ENCODE data around the gene BDKRB2.

BDKRB2 gene

DNA sequence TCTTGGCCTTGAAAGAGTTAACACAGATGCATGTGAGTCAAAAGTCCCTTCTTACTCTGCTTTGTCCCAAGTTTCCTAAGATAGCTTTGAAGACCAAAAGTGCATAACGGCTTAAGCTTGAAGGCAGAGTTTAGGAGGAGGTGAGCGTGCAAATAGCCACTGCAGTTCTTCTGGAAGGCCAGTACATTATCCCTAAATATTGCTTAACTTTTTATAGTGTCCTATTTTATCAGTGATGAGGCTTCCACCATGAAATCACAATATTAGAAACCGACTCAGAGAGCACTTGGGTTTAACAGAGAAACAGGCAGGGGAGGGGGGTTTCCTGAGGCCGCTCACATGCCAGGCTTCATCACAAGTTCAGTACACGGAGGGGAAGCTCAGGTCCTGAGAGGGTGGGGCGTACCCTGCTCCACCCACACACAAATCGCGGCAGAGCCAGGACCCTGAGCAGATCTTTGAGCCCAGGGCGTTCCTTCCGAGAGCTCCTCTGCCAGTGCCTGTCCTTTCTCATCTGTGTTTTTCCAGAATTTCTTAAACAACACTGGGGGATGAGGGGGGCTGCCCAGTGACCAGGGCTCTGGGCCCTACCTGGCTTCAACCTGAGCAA is 26.8 kb upstream of the BDKRB2 start:
- TF ChIP-seq CTCF (IDR thresholded peaks at IDR 0.05): no peak
- Histone ChIP-seq H3K4me3 (no peak overlapping the region), H3K27ac (peak overlapping the region in 1 of 2 donors; percentile 56)
- no peak for DNase-seq (ENCODE audit: low spot score)

GRCh38 chr14:96178461-96179321 is 25.9 kb upstream of the BDKRB2 start:
- Histone ChIP-seq H3K27ac (peak overlapping the region in 1 of 2 donors; percentile 4), H3K4me3 (no peak overlapping the region)
- no peak for DNase-seq (ENCODE audit: low spot score)
- no peak for TF ChIP-seq CTCF (IDR thresholded peaks at IDR 0.05)

GRCh38 chr14:96180043-96180874 is 24.4 kb upstream of the BDKRB2 start:
- peak overlapping the region in 1 of 2 donors; percentile 45 for H3K27ac ChIP-seq
- DNase-seq (ENCODE audit: low spot score): no peak
- TF ChIP-seq CTCF (IDR thresholded peaks at IDR 0.05): no peak

DNA sequence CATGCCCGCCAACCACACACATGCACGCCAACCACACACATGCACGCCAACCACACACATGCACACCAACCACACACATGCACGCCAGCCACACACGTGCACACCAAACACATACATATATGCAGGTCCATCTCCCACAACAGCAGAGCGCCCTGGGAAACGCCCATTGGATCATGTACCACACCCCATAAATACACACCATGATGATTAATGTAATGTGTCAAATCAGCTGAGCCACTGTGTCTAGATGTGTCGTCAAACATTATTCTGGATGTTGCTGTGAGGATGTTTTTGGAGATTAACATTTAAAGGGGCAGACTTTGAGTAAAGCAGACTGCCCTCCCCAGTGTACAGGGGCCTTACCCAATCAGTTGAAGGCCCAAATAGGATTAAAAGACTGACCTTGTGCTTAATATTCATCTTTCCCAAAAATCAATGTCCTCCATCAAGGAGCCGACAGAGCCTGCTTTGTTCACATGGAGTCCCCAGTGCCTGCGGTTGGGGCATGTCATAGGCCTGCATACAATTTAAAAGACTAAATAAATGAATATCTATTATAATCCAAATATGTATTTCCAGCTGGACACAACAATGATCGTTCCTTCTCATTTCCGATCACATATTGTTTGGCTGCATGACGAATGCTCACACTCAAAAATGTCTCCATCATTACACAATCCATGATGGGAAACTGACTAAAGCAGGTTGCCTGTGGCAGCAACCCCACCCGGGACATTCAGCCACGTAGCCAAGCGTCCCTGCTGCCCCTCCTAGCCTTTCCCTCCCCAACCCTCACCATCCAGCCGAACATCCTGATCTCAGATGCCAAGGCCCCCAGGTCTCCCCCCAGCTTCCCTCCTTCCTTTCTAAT is 23.2 kb upstream of the BDKRB2 start:
- TF ChIP-seq CTCF (IDR thresholded peaks at IDR 0.05): no peak
- DNase-seq (ENCODE audit: low spot score): no peak
- Histone ChIP-seq H3K4me3 (no peak overlapping the region), H3K27ac (peak overlapping the region in 1 of 2 donors; percentile 45)

More at GRCh38 chr14:96180043-96180874, 24.4 kb upstream of the BDKRB2 start:
- H3K4me3 ChIP-seq: no peak overlapping the region

- DNase-seq (ENCODE audit: low spot score): no peak
- Histone ChIP-seq H3K4me3 (no peak overlapping the region), H3K27ac (peak overlapping the region in 1 of 2 donors; percentile 15)
- no peak for TF ChIP-seq CTCF (IDR thresholded peaks at IDR 0.05)
These were observed 22.1 kb upstream of the BDKRB2 start for GRCh38 chr14:96182546-96182945.

DNA sequence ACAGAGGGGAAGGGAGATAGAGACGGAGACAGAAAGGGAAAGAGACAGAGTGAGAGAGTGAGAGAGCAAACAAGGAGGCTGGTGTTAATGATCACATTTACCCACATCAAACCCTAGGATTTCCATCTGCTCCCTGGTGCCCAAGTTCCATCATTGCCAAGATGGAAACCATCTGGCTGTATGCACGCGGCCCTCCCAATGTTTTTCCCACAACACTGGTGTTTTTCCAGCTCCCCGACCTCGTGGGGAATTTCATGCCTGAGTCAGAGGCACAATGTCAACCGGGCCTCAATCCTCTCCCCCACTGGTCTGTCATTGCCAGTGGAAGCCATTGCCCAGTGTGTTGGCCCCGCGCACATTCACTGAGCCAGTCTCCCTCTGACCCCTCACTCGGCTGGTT is 19.9 kb upstream of the BDKRB2 start:
- Histone ChIP-seq H3K27ac (no peak overlapping the region), H3K4me3 (no peak overlapping the region)
- no peak for TF ChIP-seq CTCF (IDR thresholded peaks at IDR 0.05)
- no peak for DNase-seq (ENCODE audit: low spot score)

Data from coronary artery (tissue), 2 donors.